GM21825 (cell line): Measurements from ENCODE around the gene PSORS1C2.
"Not testable (repeated sequence)": the region's sequence is repeated elsewhere in the genome, so short reads cannot be mapped to it uniquely, and the experiment has no call there.

ENCODE experiments used
- ATAC-seq: cut with Tn5 transposase; IDR thresholded peaks from one replicate; pipeline ENCODE4 v1.9.1; 2021; ENCODE audit warnings: mild to moderate bottlenecking, moderate library complexity; ENCODE audit not compliant: unreplicated experiment

The PSORS1C2 gene

DNA sequence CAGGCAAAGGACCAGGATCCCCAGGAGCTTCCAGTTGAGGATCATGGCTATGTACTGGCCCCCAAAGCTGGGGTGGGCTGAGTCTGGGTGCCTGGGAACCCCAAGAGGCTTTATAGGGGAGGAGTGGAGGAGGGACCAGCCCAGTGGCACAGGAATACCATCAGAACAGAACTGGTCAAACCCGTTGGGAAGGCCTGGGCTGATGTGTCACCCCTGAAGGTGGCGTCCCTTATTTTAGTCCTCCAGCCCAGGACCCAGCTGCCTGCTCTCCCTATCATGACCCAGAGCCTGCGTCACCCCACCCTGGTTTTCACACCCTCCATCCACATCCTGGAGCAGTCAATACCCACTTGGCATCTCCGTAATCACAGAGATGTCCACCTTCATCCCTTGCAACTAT, at the start of gene PSORS1C2:
Gene PSORS1C2, minus strand, starts transcription at position 85 of the 400 bp plus-strand sequence. Its CDS starts 40 bp downstream, at position 45.
- no peak for ATAC-seq

DNA sequence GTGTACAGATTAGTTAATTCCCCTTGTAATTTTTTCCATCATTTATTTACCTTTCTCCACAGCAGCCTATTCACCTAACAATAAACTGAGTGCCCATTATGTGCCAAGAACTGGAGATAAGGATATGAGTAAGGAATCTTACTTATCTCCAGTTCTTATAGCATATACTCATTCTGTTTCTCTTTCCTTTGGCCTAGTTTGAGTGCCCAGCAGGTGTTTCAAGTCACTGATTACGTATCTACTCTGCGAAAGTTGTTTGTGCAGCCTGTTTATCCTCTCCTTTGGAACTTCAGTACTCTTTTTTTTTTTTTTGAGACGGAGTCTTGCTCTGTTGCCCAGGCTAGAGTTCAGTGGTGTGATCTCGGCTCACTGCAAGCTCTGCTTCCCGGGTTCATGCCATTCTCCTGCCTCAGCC, 48.9 kb upstream of the PSORS1C2 start:
- ATAC-seq = no peak

DNA sequence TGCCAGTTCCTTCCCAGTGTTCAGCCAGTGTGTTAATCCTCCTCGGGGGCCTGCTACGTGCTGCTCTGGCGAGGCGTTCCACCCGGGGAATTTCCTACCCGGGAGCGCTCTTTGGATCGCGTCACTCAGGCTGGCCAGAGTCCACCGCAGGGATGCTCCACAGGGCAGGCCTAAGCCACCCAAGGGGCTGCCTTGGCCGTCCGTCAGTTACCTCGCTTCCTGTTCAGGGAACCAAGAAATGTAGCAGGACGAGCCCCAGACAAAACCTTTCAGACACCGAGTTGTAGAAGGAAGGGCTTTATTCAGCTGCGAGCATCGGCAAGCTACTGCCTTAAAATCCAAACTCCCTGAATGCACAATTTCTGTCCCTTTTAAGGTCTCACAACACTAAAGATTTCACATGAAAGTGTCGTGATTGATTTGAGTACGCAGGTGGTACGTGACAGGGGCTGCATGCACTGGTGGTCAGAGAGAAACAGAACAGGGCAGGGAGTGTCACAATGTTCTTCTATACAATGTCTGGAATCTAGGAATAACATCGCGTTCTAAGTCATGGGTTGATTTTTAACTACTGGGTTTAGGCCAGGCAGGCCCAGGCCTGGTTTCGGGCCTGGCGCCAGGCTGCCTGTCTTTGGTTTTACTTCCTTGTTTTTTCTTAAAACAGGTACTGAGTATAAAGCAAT, 47.3 kb upstream of the PSORS1C2 start:
- ATAC-seq = no peak

DNA sequence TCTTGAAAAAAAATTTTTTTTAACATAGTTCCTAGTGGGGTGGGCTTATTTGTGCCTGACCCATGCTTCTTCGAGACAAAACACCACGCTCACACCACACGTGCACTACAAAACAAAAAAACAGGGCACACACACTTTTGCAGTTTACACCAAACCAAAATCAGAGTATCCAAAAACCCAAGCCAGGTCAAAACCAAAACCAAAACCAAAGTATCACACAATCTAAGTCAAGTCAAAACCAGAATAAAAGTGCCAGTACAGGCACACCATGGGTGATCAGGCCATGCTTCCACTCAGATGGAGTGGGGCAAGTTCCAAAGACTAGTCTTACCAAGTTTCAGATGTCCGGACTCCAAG, 46.8 kb upstream of the PSORS1C2 start:
- not testable (repeated sequence) for ATAC-seq

DNA sequence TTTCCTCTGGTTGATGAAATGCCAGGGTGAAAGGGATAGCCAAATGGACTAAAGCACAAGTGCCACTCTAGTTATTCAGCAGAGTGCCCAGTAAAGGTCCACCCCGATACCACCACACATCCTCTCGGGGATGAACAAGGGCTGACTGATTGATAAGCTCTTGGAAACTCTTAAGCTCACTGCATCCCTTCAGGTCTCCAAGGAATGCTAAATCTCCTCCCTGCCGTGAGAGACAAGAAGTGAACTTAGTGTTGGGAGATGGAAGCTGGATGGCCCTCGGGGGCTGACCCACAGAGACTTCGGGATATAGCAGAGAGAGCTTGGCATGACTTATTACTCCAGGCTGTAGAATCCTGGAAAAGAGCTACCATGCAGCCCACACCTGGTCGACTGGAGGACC, 45.0 kb upstream of the PSORS1C2 start:
- not testable (repeated sequence) for ATAC-seq

DNA sequence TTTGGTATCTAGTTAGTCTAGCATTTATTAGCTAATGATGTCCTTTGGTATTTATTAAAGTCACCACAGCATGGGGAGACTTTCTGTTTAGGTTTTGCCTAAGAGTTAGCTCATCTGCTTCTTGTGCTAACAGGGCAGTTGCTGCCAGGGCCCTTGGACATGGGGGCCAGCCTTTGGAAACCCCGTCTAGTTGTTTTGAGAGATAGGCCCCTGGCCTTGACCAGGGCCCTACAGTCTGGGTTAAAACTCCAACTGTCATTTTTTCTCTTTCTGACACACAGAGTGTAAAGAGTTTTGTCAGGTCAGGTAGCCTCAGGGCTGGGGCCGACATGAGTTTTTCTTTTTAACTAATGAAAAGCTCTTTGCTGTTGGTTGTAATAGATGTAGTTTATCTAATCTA, 44.4 kb upstream of the PSORS1C2 start:
- not testable (repeated sequence) for ATAC-seq

DNA sequence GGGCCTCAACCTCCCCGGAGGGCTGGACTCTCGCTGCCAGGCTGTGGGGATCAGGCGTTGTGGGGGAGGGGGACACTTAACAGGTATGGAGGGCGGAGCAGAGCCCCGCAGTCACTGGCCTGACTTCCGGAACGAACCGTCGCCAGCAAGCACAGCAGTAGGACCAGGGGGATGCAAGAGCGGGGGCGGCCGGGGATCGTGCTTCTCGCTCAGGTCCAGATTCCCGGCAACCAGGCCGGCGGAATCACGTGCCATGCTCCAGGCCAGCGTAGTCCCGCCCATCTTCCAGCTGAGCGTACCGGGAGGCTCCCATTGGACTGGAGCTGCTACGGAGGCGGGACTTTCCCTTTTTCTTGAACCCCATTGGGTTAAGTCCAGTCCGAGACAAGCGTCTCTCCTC, 41.6 kb upstream of the PSORS1C2 start:
- ATAC-seq = no peak

DNA sequence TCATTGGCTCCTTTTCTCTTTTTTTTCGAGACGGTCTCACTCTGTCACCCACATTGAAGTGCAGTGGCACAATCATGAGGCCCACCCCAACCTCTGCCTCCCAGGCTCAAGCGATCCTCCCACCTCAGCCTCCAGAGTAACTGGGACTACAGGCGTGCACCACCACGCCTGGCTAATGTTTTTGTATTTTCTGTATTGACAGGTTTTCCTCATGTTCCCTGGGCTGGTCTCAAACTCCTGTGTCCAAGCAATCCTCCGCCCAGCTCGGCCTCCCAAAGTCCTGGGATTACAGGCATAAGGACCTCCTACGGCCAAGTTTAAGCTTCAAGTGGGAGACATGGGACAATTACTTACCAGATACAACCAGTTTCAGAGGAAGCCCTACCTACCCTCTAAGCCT, 41.0 kb upstream of the PSORS1C2 start:
- no peak for ATAC-seq

DNA sequence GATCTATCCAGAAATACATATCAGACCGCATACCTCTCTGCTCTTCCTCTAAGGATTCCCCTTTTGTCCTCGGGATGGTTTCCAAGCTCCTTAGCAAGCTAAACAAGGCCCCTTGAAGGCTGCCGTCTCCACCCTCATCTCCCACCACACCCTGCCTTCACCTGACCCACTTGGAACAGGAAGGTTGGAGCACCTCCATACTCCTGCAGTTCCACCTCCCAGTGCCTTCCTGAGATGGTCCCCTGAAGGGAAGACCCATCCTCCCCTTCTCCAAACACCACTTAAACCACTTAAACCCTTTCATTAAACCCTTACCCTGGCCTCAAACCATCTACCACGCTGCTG, 40.1 kb upstream of the PSORS1C2 start:
- no peak for ATAC-seq

DNA sequence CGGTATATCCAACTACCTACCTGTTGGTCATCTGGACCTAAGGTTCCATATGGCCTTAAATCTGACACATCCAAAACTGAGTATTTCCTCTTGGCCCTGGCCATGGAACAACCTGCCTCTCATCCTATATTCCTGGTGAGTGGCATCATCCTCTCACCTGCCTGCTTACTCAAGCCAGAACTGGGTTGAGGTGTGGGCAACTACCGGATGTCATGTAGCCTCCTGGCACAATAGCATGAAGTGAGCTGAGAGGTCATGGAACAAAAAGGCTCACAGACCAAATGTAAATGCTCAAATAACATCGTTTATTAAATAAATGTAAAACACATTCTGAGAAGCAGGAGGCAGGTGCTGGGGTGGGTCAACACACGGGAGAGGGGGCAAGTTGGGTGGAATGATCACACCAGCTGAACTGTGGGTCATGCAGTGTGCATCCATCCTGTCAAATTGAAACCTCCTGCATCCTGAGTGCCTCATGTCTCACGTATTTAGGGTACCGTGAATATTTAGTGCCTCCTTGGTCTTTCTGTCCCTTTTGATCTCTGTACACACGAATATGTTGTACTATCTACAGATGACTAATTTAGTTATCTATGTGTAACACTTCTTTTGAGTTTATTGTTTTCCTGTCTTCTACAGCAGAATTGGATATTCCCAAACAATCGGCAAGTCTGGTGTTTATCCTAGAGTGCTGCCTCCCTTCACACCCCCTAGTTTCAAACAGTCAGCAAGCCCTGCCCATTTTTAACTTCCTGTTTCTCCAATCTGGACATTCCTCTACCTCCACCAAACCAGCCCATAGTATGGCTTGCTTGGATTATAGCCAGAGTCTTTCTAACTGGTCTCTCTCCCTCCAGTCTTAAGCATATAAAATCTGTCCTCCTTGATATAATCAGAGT, 39.5 kb upstream of the PSORS1C2 start:
- ATAC-seq = no peak

DNA sequence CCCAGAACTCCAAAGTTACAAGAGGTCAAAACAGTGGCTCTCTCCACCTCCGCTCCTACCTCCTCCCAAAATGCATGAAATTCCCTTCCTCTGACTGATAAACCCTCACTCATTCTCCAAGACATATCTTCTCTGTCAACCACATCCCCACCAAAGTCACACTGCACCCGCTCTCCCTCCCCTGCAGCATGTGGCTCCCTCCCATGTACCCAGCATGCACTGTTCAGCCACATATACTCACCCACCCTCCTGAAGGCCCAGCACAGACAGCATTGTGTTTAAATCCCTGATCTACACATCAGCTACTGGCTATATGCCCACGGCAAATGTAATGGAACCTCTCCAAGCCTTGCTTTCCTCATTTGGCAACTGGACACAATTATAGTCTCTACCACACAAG, 37.1 kb upstream of the PSORS1C2 start:
- ATAC-seq = no peak

DNA sequence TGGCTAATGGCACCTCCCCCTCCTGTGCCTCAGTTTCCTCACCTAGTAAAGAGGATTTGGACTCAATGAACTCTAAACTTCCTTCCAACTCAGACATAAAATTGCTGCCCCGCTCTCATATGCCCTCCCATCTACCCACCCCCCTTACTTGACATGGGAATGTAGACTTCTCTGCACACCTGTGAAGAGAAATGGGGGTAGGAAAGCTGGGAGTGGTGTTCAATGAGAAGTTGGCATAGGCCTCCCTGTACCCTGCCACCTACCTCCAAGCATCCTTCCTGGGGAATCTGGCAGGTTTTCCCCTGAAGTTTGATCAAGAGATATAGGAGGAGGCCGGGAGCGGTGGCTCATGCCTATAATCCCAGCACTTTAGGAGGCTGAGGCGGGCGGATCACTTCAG, 35.5 kb upstream of the PSORS1C2 start:
- ATAC-seq = no peak

DNA sequence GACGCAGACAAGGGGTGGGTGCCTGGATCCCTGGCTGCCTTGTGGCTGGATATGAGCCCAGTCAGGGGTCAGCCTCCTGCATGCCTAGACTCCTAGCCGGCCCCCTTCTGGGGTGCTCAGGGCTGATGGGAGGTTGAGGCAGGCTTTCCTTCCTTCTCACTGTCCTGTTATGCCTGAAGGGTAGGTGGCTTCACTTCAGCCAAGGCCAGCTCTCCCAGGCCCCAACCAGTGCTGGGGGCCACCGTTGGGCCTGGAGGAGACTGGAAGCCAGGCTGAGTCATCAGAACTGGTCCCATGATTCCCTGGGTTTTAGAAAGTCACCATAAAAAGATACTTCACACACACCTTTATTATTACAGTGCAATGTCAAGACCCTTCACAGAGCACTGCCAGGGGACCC, 34.5 kb upstream of the PSORS1C2 start:
- ATAC-seq = no peak

DNA sequence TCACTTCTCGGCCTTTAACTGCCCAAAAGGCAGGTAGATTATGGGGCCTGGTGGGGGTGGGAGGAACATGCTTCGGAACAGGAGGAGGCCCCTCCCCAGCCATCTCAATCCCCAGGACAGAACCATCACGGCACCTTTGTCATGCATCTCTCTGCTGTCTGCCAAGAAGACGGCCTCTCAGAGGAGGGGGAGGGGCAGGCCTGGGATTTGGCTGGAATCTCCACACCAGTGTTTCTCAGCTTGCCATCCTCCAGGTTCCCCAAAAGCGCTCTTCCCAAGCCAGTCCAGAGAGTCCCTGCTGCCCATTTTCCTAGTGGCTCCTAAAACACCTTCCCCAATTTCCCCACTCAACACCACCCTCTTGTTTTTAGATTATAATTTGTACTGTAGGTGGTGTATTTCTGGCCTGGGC, 34.1 kb upstream of the PSORS1C2 start:
- no peak for ATAC-seq

DNA sequence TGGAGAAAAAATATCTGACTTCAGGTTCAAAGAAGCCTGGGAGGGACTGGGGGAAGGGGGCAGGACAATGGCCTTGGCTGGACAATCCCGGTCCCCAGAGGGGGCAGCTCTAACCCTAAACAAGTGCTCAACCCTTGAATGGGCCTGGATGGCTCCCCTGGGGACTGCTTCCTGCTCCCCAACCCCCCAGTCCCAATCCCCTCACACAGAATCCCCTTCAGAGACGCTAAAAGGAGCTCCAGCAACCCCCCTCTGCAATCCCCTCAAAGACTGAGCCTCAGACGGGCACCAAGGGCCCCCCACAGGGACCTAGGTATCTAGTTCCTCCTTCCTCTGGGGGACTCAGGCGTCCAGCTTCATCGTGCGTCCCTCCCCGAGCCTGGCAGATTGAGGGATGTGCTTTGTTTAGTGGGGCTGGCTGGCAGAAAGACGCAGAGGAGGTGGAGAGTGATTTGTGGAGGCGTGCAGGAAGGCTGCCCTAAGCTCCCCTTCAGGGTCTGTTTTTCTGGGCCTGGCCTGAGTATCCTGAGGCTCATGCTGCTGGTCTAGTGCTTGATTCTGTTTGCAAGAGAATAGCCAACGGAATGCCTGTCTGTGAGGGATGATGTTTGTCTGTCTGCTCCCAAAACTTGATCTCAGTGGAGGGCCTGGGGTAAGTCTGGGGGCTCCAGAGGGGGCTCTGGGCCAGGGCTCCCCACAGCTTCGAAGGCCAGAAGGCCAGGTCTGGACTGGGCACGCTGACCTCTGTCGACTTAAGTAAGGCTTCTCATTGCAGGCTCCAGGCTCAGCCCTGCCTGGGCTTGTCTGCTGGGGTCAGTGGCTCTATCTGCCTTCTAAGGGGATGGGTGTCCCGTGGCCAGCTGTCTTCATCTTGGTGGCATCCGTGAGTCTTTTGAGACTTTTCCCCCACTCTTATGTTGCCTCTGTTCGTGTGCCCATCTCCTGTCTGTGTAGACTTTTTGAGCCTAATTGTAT, 33.4 kb upstream of the PSORS1C2 start:
- no peak for ATAC-seq

DNA sequence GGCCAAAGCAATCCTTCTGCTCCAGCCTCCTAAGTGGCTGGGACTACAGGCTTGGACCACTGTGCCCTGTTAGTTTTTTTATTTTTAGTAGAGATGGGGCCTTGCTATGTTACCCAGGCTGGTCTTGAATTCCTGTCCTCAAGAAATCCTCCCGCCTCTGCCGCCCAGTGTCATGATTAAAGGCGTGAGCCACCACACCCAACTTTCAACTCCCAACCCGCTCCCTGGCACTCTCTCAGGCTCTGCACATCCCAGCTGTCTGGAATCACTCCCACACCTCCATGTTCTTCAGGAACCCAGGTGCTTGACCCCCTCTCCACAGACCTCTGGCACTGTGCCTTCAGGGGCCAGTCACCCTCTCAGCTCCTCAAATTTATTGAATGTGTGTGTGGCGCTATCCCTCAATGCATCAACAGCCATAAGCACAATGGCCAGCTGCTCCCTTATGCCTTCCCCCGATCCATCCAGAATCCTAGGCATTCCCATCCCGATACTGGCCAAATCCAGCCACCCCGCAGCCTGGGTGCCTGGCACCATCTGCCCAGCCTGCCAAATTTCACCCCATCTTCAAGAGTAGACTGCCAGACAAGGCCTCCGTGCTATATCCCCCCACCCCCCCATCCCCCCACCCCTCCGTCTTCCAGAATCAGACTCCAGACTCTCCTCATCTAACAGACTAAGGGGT, 32.3 kb upstream of the PSORS1C2 start:
- no peak for ATAC-seq

DNA sequence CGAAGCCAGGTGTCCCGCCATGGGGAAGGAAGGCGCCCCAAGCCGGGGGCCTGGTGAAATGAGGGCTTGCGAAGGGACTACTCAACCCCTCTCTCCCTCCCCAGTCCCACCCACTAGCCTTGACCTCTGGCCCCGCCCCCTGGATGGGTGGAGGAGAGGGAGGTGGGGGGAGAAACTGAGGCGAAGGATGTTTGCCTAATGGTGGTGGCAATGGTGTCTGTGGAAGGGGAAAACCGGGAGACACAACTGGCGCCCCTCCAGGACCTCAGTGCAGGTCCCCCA, 31.7 kb upstream of the PSORS1C2 start, which contains the start of gene POU5F1:
Gene POU5F1, minus strand, starts transcription at position 83 of the 282 bp plus-strand sequence. Its CDS starts 62 bp downstream, at position 21.
- ATAC-seq = no peak

DNA sequence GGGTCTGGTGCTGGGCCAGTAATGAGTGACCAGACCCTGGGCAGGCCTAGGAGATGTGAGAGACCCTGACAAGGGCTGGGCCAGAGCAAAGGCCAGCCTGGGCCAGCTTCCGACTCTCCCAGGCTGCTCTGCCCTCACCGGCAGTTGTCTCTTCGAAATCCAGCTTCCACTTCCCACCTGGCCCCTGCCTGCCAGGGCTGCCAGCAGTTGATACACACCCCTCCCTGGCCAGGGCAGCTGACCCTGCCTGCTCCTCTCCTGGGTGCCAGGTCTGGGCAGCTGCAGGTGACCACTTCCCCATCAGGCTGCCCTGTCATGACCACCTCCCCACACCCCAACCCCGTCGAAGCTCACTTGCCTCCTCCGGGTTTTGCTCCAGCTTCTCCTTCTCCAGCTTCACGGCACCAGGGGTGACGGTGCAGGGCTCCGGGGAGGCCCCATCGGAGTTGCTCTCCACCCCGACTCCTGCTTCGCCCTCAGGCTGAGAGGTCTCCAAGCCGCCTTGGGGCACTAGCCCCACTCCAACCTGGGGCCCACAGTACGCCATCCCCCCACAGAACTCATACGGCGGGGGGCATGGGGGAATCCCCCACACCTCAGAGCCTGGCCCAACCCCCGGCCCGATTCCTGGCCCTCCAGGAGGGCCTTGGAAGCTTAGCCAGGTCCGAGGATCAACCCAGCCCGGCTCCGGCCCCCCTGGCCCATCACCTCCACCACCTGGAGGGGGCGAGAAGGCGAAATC, 31.2 kb upstream of the PSORS1C2 start:
- not testable (repeated sequence) for ATAC-seq

DNA sequence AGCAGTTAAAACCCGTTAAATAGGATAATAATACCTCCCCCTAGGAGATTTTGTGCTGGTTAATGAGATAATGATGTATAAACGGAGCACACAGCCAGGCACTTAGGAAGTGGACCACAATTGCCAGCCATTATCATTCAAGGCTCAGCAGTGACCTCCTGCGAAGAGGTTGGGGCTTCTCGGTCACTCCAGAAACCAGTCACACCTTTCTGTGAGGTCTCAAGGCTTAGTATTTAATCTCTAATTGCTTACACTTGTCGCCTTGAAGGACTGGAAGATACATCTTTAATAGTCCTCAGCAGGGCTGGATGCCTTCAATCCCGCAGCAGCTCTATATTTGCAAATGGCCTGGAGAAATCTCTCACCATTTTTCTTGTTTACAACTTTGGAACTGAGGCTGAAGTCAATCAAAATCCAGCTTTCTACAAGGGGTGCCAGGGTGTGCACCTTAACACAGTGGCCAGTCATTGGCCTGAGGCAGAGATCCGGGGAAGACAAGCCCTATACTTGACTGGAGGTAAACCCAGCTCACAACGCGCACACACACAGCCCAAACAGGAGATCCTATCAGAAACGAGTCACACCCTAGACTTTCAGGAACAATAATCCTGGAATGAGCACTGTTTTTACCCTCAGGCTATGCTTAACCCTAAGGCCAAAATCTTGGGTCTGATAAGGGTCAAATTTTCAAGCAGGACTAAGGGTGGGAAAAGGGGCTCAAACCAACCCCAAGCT, 30.4 kb upstream of the PSORS1C2 start:
- no peak for ATAC-seq
